SW480 (cell line): ENCODE data around the gene SCAND1.

Experiments
- DNase-seq: peaks from one replicate; pipeline ENCODE4 v3.0.0-alpha.2; 2016; ENCODE audit warnings: low spot score

Gene SCAND1

DNA sequence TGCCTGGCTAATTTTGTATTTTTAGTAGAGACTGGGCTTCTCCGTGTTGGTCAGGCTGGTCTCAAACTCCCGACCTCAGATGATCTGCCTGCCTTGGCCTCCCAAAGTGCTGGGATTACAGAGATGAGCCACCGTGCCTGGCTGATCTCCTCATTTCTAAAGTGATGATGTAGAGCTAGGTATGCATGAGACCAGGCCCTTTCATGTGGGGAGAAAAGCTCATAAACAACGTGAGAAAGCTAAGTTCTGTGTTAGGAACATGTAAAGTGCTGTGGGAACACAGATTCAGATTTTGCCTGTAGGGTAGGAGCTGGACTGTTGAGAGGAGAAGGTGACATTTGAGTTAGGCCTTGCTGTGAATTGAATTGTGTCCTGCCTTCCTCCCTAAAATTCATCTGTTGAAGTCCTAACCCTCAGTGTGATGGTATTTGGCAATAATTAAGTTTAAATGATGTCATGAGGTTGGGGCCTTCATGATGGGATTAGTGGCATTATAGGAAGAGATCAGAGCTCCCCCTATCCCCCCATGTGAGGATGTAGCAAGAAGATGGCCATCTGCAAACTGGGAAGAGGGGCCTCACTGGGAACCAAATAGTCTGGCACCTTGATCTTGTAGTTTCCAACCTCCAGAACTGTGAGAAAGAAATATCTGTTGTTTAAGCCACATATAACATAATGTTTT lies 49.2 kb downstream of the SCAND1 start:
- DNase-seq = no peak

DNA sequence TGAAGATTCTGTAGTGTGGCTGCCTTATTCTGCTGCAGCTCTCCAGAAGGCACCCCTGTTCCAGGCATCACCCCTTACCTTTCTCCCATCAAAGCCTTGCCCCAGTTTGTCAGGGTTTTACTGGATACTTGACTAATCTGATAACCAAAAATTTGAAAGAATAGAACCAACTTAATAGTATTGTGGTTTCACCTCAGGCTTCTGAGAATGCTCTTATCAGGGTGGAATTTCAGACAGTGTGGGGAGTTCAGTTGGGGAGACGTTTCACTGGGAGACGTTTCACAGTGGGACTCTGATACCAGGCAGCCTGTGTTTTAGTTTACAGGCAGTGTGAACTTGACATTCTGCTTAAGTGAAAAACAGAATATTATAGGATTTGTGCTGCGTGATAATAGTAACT lies 50.5 kb downstream of the SCAND1 start:
- DNase-seq = no peak
